ENCODE results near the gene CLMN.

The CLMN gene

DNA sequence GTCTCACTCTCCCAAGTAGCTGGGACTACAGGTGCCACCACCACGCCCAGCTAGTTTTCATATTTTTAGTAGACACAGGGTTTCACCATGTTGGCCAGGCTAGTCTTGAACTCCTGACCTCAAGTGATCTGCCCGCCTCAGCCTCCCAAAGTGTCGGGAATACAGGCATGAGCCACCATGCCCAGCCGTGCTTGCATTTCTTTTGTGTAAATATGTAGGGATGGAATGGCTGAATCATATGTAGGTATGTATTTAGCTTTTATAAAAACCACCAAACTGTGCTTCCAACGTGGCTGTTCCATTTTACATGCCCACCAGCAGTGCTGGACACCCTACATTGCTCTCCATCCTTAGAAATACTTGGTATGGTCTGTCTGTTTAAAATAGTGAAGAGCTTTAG, 32.8 kb upstream of the CLMN start:
- no peaks in the 10 kb centered on the region for H3K36me3 Mint-ChIP-seq (ENCODE audit: low read depth)
- H3K9me3 Mint-ChIP-seq = peaks cover 18% of the 10 kb centered on the region
- H3K27me3 Mint-ChIP-seq (ENCODE audit: low read depth) = peaks cover 8% of the 10 kb centered on the region
- H3K4me1 Mint-ChIP-seq (ENCODE audit: low read depth) = no peaks in the 10 kb centered on the region
- no peak overlapping the region for H3K27ac Mint-ChIP-seq
- H3K4me3 Mint-ChIP-seq = no peak overlapping the region

DNA sequence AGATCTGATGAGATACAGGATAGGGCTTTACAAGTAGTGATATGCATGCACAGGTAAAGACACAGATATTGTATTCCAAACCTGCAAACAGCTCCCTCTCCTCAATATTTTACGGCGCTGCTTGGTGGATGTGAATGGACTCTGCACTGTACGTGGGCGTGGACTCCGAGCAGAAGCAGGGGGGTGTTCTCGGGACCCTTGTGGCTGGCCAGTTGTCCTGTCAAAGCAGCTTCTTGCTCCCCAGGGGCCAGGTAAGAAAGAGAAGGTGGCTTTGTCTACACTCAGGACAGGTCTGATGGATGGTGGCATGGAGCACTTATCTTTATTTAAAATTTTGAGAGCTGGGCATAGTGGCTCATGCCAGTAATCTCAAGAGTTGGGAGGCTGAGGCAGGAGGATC, 29.5 kb upstream of the CLMN start:
- H3K4me1 Mint-ChIP-seq (ENCODE audit: low read depth) = no peaks in the 10 kb centered on the region
- no peak overlapping the region for H3K4me3 Mint-ChIP-seq
- H3K9me3 Mint-ChIP-seq = peaks cover 9% of the 10 kb centered on the region
- H3K36me3 Mint-ChIP-seq (ENCODE audit: low read depth) = no peaks in the 10 kb centered on the region
- H3K27me3 Mint-ChIP-seq (ENCODE audit: low read depth) = peaks cover 8% of the 10 kb centered on the region
- no peak overlapping the region for H3K27ac Mint-ChIP-seq

DNA sequence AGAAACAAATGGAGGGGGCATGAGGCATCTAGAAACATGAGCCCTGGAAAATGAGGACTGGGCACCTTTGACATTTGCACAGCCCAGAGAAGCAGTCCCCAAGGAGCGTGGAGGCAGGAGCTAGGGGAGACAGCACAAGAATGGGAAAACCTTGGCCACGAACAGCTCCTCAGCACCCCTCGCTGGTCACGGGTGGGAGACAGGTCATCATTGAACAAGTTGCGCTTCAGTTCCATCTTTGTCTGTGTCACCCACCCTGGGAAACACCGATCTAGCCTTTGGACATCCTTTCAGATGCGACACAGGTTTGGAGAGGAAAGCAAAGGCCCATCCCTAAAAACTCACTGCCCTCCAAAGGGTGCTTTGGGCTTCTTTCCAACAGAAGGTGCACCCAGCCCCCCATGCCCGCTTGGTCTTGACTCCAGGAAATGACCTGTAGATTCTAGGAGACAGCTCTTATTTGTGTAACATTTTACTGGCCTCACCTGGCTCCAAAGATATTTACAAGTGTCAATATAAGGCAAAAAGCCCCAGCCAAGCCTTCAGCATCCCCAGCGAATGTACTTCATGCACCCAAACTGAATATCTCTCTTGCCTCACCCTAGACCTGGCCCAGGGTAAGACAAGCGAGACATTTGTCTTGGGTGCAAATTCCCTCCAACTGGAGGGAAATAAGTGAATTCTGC, 28.8 kb upstream of the CLMN start:
- Mint-ChIP-seq H3K4me3 (no peak overlapping the region), H3K9me3 (peaks cover 5% of the 10 kb centered on the region), H3K4me1 (ENCODE audit: low read depth) (no peaks in the 10 kb centered on the region), H3K27me3 (ENCODE audit: low read depth) (peaks cover 8% of the 10 kb centered on the region), H3K27ac (no peak overlapping the region), H3K36me3 (ENCODE audit: low read depth) (no peaks in the 10 kb centered on the region)

DNA sequence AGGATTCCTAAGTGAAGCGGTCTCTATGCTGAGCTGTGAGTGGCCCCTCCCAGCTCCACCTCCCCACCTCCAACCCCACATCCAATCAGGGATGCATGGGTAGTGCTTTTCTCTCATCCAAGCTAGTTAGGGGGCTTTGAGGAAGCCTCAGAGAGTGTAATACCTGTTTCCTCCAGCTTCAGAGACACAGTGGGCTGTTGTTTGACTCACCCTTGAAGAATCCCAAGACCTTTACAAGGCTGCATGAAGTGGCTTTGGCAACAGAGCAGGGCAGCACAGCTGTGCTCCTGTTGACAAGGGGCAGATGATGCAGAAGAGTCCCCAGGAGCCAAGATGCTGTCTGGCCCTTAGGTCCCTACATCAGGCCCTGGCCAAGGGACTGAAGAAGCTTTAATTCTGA, 27.1 kb upstream of the CLMN start:
- Mint-ChIP-seq H3K9me3 (no peaks in the 10 kb centered on the region), H3K27me3 (ENCODE audit: low read depth) (peaks cover 2% of the 10 kb centered on the region), H3K4me1 (ENCODE audit: low read depth) (no peaks in the 10 kb centered on the region), H3K27ac (no peak overlapping the region), H3K4me3 (no peak overlapping the region), H3K36me3 (ENCODE audit: low read depth) (no peaks in the 10 kb centered on the region)

DNA sequence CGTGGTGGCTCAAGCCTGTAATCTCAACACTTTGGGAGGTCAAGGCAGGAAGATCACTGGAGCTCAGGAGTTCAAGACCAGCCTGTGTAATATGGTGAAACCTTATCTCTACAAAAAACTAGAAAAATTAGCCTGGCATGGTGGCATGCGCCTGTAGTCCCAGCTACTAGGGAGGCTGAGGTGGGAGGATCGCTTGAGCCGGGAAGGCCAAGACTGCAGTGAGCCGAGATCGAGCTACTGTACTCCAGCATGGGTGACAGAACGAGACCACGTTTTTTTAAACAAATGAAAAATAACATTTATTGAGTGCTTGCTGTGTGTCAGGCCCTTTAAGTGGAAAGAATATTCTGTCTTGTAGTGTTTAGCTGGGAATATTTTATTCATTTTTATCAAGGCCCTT, 26.6 kb upstream of the CLMN start:
- H3K36me3 Mint-ChIP-seq (ENCODE audit: low read depth) = no peaks in the 10 kb centered on the region

DNA sequence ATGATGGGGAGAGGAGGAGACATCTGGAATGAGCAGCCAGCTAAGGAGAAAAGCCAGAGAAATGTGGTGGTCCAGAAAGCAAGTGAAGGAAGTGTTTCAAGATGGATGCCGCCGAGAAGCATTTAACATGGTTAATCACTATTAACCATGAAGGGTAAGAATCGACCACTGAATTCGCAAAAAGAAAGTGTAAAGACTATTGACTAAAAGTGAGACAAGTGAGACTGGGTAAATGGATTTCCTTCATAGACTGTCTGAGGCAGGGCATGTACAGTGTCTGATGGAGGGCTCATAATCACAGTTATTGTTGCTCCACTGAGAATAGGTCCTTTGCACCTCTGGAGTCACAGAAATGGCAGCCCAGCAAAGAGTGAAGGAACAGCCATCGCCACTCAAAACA, 25.3 kb upstream of the CLMN start:
- H3K9me3 Mint-ChIP-seq = no peaks in the 10 kb centered on the region
- H3K27me3 Mint-ChIP-seq (ENCODE audit: low read depth) = peaks cover 12% of the 10 kb centered on the region
- no peak overlapping the region for H3K4me3 Mint-ChIP-seq
- H3K4me1 Mint-ChIP-seq (ENCODE audit: low read depth) = no peaks in the 10 kb centered on the region
- no peak overlapping the region for H3K27ac Mint-ChIP-seq
- H3K36me3 Mint-ChIP-seq (ENCODE audit: low read depth) = no peaks in the 10 kb centered on the region

More for the DNA sequence above, 26.6 kb upstream of the CLMN start:
- Mint-ChIP-seq H3K4me3 (no peak overlapping the region), H3K4me1 (ENCODE audit: low read depth) (no peaks in the 10 kb centered on the region), H3K27ac (no peak overlapping the region), H3K9me3 (no peaks in the 10 kb centered on the region), H3K27me3 (ENCODE audit: low read depth) (peaks cover 3% of the 10 kb centered on the region)

DNA sequence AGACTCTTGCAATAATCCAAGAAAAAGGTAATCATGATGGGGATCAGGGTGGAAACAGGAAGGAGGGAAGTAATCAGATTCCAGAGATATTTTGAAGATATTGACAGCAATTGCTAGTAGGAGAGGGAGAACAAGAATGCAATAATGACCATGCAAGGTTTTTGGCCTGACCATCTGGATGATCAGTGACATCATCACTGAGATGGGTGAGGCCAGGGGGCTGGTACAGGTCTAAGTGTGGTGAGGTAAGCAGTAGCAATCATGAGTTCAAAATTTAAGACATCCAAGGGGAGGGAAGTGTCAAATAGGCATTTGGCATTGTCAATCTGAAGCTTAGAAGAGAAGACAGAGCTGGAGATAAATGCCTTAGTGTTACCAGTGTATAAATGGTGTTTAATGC, 24.8 kb upstream of the CLMN start:
- Mint-ChIP-seq H3K4me3 (no peak overlapping the region), H3K9me3 (no peaks in the 10 kb centered on the region), H3K36me3 (ENCODE audit: low read depth) (no peaks in the 10 kb centered on the region), H3K27ac (no peak overlapping the region), H3K27me3 (ENCODE audit: low read depth) (peaks cover 12% of the 10 kb centered on the region), H3K4me1 (ENCODE audit: low read depth) (no peaks in the 10 kb centered on the region)

DNA sequence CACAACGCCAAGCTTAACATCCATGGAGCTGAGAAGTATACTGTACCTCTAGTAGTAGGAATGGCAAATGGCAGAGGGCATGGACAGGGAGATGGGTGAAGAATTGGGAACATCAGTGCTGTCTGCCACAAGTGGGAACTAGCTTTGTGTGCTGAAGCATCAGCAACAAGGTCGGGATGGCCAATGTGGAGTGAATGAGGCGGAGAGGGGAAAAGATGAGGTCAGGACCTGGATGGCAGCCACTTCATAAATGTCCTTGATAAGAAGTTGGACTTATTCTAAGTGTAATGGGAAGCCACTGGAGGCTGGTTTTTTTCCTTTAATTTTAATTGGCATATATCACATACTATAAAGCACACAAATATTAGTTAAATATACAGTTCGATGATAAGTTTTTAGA, 21.9 kb upstream of the CLMN start:
- no peaks in the 10 kb centered on the region for H3K36me3 Mint-ChIP-seq (ENCODE audit: low read depth)
- no peak overlapping the region for H3K4me3 Mint-ChIP-seq
- H3K9me3 Mint-ChIP-seq = no peaks in the 10 kb centered on the region
- H3K27ac Mint-ChIP-seq = no peak overlapping the region
- no peaks in the 10 kb centered on the region for H3K4me1 Mint-ChIP-seq (ENCODE audit: low read depth)
- peaks cover 12% of the 10 kb centered on the region for H3K27me3 Mint-ChIP-seq (ENCODE audit: low read depth)

DNA sequence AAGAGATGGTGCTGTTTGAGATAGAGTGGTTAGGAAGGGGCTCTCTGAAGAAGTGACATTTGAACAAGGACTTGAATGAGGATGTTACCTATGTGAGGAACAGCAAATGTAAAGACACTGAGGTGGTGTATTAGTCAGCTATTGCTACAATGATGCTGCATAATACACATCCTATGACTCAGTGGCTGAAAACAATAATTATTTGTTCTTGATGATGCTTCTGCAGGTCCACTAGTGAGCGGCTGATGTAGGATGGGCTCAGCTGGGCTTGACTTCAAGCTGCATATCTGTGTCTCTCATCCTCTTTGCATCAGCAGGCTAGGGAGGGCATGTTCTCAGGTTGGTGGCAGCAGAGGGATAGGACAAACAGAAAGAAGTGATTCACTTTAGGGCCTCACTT, 21.4 kb upstream of the CLMN start:
- Mint-ChIP-seq H3K27me3 (ENCODE audit: low read depth) (peaks cover 12% of the 10 kb centered on the region), H3K9me3 (no peaks in the 10 kb centered on the region), H3K4me3 (no peak overlapping the region), H3K4me1 (ENCODE audit: low read depth) (no peaks in the 10 kb centered on the region), H3K27ac (no peak overlapping the region), H3K36me3 (ENCODE audit: low read depth) (no peaks in the 10 kb centered on the region)

DNA sequence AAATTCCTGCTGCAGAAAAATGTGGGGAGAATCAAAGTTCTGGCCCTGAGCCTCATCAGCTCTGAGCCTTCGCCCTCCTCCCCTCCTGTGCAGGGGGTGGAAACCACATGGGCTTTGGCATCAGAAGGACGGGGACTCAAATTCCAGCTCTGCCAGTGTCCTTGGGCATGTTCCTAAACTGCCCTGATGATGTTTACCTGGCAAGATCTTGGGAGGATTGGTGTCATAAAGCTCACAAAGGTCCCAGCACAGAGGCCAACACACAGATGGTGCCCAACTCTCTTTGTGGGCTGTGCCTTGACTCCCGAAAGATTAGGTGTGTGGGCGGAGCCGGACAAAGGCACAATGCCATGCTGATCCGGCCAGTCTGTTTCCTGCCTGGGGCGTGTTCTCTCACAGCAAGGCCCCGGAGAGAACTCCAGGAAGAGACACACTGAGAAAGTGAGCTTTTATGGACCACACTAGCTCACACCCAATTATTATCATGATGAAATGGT, 20.5 kb upstream of the CLMN start:
- no peaks in the 10 kb centered on the region for H3K36me3 Mint-ChIP-seq (ENCODE audit: low read depth)
- no peak overlapping the region for H3K4me3 Mint-ChIP-seq
- H3K27ac Mint-ChIP-seq = no peak overlapping the region
- no peaks in the 10 kb centered on the region for H3K9me3 Mint-ChIP-seq
- no peaks in the 10 kb centered on the region for H3K4me1 Mint-ChIP-seq (ENCODE audit: low read depth)
- H3K27me3 Mint-ChIP-seq (ENCODE audit: low read depth) = peaks cover 12% of the 10 kb centered on the region

DNA sequence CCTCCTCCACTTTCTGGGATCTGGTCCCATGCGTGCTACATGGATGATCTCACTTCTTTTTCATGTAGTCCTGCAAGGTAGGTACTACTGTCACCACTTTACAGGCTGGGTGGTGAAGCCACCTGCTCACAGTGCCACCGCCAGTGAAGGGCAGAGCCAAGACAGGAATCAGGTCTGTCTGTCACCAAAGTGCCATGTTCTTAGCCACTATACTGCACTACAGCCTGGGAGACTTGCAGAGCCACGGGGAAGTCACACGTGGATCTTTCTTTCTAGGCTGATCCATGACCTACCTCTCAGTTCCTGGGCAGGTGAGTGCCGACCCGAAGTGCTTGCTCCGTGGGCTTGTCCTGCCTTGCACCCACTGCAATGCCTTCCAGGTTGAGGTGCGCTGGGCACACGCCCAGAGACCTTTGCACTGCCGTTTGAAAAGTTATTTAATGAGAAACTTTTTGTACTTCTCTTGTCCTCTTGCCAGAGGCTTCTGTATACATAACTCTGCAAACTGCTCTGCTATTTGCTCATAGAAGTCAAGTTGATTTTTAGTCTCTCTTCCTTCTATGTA, 19.7 kb upstream of the CLMN start:
- Mint-ChIP-seq H3K36me3 (ENCODE audit: low read depth) (no peaks in the 10 kb centered on the region), H3K4me3 (no peak overlapping the region), H3K4me1 (ENCODE audit: low read depth) (no peaks in the 10 kb centered on the region), H3K27me3 (ENCODE audit: low read depth) (peaks cover 12% of the 10 kb centered on the region), H3K9me3 (no peaks in the 10 kb centered on the region), H3K27ac (no peak overlapping the region)

DNA sequence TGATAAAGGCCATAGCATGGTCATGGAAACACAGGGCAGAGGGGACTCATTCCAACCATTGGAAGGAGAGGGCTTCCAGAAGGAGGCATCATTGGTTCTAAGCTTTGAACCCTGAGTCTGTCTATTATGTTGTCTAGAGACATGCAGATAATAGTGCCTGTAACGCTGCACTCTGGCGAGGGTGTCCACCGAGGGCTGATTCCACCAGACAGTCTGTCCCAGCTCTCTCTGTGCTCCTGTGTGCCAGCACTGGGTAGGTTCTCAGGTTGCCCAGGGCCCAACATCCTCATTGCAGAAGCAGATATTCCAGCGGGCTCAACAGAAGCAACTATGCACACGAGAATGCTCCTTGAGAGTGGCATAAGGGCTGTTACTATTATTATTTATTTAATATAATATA, 18.7 kb upstream of the CLMN start:
- H3K36me3 Mint-ChIP-seq (ENCODE audit: low read depth) = no peaks in the 10 kb centered on the region
- H3K27me3 Mint-ChIP-seq (ENCODE audit: low read depth) = peaks cover 12% of the 10 kb centered on the region
- no peaks in the 10 kb centered on the region for H3K4me1 Mint-ChIP-seq (ENCODE audit: low read depth)
- no peaks in the 10 kb centered on the region for H3K9me3 Mint-ChIP-seq
- no peak overlapping the region for H3K4me3 Mint-ChIP-seq
- no peak overlapping the region for H3K27ac Mint-ChIP-seq

DNA sequence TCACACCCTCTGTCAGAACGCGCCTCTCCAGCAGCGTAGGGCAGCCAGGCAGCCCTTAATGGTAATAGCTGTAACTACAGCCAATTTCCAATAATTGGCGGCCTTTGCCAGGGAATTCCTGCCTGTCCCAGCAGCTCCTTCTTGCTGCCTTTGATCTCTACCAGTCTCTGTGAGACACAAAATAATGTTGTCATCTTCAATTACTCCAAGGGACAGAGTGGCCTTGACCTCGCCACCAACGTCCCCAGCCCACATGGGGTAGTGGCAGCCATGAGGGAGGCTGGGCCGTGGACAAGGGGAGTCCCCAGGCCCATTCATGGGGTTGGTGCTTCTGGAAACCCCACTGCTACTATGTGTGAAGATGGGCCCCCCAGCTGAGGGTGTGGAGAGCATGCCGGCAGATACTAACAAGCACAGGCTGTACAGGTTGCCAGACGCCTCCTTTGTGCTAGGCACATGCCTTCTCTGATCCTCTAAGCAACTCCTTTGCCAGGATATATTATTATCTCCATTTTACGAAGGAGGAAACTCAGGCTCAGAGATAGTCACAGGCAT, 17.4 kb upstream of the CLMN start:
- H3K9me3 Mint-ChIP-seq = no peaks in the 10 kb centered on the region
- peaks cover 12% of the 10 kb centered on the region for H3K27me3 Mint-ChIP-seq (ENCODE audit: low read depth)
- H3K36me3 Mint-ChIP-seq (ENCODE audit: low read depth) = no peaks in the 10 kb centered on the region
- no peak overlapping the region for H3K4me3 Mint-ChIP-seq
- no peaks in the 10 kb centered on the region for H3K4me1 Mint-ChIP-seq (ENCODE audit: low read depth)
- H3K27ac Mint-ChIP-seq = no peak overlapping the region

DNA sequence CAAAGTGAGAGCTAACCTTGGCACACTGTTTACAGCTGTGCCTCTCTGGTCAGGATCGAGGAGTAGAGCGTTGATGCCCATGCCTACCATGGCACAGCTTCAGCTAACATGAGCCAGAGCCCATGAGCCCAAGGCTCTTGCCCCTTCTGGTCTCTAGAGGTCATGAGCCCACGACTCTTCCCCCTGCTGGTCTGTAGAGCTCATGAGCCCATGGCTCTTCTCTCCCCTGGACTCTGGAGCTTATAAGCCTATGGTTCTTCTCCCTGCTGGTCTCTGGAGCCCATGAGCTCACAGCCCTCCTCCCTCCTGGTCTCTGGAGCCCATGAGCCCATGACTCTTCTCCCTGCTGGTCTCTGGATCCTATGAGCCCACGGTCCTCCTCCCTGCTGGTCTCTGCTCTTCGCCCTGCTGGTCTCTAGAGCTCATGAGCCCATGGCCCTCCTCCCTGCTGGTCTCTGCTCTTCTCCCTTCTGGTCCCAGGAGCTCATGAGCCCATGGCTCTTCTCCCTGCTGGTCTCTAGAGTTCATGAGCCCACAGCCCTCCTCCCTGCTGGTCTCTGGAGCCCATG, 16.6 kb upstream of the CLMN start:
- Mint-ChIP-seq H3K27ac (no peak overlapping the region), H3K4me3 (no peak overlapping the region), H3K27me3 (ENCODE audit: low read depth) (peaks cover 9% of the 10 kb centered on the region), H3K9me3 (no peaks in the 10 kb centered on the region), H3K36me3 (ENCODE audit: low read depth) (no peaks in the 10 kb centered on the region), H3K4me1 (ENCODE audit: low read depth) (no peaks in the 10 kb centered on the region)

DNA sequence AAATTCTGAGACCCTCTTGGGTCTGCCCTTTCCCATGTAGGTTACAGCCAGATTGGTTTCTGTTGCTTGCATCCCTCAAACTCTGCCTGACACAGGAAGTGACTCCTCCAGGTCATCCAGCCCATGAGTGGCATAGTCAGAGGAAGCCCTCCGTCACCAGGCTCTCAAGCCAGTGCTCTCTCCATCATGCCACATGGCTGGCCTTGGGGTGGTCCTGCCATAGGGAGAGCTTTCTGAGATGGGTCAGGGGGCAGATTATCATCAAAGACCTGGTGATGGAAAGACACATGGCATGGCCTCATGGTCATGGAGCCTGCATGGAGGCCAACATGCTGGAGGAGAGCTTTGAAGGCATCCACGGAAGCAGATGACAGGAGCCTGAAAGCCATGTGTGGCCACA, 15.4 kb upstream of the CLMN start:
- H3K36me3 Mint-ChIP-seq (ENCODE audit: low read depth) = no peaks in the 10 kb centered on the region
- no peaks in the 10 kb centered on the region for H3K4me1 Mint-ChIP-seq (ENCODE audit: low read depth)
- H3K27me3 Mint-ChIP-seq (ENCODE audit: low read depth) = no peaks in the 10 kb centered on the region
- H3K9me3 Mint-ChIP-seq = no peaks in the 10 kb centered on the region
- no peak overlapping the region for H3K27ac Mint-ChIP-seq
- no peak overlapping the region for H3K4me3 Mint-ChIP-seq
